Measurements from ENCODE around the gene MAGOH. TPM values are rescaled to one million over a fixed set of nuclear protein-coding genes. Genes with fewer than 3 reads are reported as not detected.

Gene MAGOH
- total and polyA plus RNA-seq, 2 experiments from 2014 or later: 21.9 to 34.3 TPM

DNA sequence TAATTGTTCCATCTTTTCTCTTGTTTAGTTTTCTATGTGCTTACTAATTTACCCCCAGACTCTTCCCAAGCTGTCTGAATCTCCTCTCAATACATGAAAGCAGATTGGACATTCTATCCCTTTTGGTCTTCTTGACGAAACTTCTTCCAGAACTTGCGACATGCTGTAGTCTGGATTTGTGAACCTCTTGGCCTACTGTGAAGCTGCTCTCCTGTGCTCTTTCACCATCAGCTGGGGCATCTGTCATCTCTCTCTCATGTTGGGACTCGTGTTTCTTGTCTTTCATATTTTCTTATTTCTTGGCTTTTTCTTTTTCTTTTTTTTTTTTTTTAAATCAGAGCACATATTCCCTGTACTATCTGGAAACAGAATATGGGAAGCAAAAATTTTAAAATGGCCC is 34.9 kb downstream of the MAGOH start:
- Histone ChIP-seq H3K4me3 (no peak overlapping the region), H4K20me1 (ENCODE audit: insufficient read depth) (no peaks in the 10 kb centered on the region), H2AFZ (no peak overlapping the region), H3K27ac (no peak overlapping the region), H3K9ac (no peak overlapping the region), H3K36me3 (ENCODE audit: low read depth) (peaks cover 25% of the 10 kb centered on the region), H3K79me2 (ENCODE audit: insufficient read depth) (peaks cover 31% of the 10 kb centered on the region; the same call in 1 of the 2 replicates), H3F3A (ENCODE audit: insufficient read depth) (0 out of 2 replicates have a peak, but pooled peaks cover 4% of the 10 kb centered on the region), H3K27me3 (replicated peaks; ENCODE audit: insufficient read depth) (no peaks in the 10 kb centered on the region), H3K9me3 (ENCODE audit: low read depth) (no peaks in the 10 kb centered on the region), H3K4me2 (ENCODE audit: unreplicated experiment) (no peak overlapping the region), H3K4me1 (ENCODE audit: insufficient read depth) (peaks cover 11% of the 10 kb centered on the region), H3K9me2 (ENCODE audit: insufficient read depth) (no peaks in the 10 kb centered on the region)
- TF ChIP-seq EZH2phosphoT487 (IDR thresholded peaks at IDR 0.05; ENCODE audit: insufficient read depth, low read depth) (no peak), EZH2 (IDR thresholded peaks at IDR 0.05; ENCODE audit: insufficient read depth, poor library complexity, severe bottlenecking) (no peak)
- in situ Hi-C loops (cut with MboI): no loop called here
- WGBS, 2 experiments (ENCODE audit: low coverage in 1 of 2, low lambda C conversion rate in 2 of 2, missing lambda C conversion rate in 2 of 2): 94% methylated on average over 3 of the region's 3 CpGs
- DNase-seq: no peak

- H3K4me3 ChIP-seq: peak overlapping the region; percentile 88
- no peaks in the 10 kb centered on the region for H3K9me2 ChIP-seq (ENCODE audit: insufficient read depth)
- peak overlapping the region; percentile 98 for H3K9ac ChIP-seq
- DNase-seq: peak; percentile 73
- H3K4me2 ChIP-seq (ENCODE audit: unreplicated experiment): peak overlapping the region; percentile 97
- peaks cover 17% of the 10 kb centered on the region for H3F3A ChIP-seq (ENCODE audit: insufficient read depth)
- WGBS, 2 experiments (ENCODE audit: low coverage in 1 of 2, low lambda C conversion rate in 2 of 2, missing lambda C conversion rate in 2 of 2): 0 to 5% methylated on average over 4 of the region's 4 CpGs
- H3K9me3 ChIP-seq (ENCODE audit: low read depth): no peaks in the 10 kb centered on the region
- H2AFZ ChIP-seq: peak overlapping the region; percentile 82
- H3K79me2 ChIP-seq (ENCODE audit: insufficient read depth): peaks cover 29% of the 10 kb centered on the region
- peaks cover 16% of the 10 kb centered on the region for H3K36me3 ChIP-seq (ENCODE audit: low read depth)
- H3K4me1 ChIP-seq (ENCODE audit: insufficient read depth): peaks cover 30% of the 10 kb centered on the region
- TF ChIP-seq EZH2 (IDR thresholded peaks at IDR 0.05; ENCODE audit: insufficient read depth, poor library complexity, severe bottlenecking) (no peak), EZH2phosphoT487 (IDR thresholded peaks at IDR 0.05; ENCODE audit: insufficient read depth, low read depth) (no peak)
- no peaks in the 10 kb centered on the region for H3K27me3 ChIP-seq (replicated peaks; ENCODE audit: insufficient read depth)
- peak overlapping the region; percentile 87 for H3K27ac ChIP-seq
- H4K20me1 ChIP-seq (ENCODE audit: insufficient read depth): no peaks in the 10 kb centered on the region
- in situ Hi-C loops (cut with MboI): loop anchor here (10.0 to 25.0 kb wide), 2 partner anchors 293 to 486 kb away; no protein-coding TSS in a partner anchor
Observed at GRCh38 chr1:53198241-53198651, 40.1 kb downstream of the MAGOH start.

- peaks cover 17% of the 10 kb centered on the region for H3F3A ChIP-seq (ENCODE audit: insufficient read depth)
- peak; percentile 55 for DNase-seq
Observed at GRCh38 chr1:53197291-53198200, 40.8 kb downstream of the MAGOH start.

DNA sequence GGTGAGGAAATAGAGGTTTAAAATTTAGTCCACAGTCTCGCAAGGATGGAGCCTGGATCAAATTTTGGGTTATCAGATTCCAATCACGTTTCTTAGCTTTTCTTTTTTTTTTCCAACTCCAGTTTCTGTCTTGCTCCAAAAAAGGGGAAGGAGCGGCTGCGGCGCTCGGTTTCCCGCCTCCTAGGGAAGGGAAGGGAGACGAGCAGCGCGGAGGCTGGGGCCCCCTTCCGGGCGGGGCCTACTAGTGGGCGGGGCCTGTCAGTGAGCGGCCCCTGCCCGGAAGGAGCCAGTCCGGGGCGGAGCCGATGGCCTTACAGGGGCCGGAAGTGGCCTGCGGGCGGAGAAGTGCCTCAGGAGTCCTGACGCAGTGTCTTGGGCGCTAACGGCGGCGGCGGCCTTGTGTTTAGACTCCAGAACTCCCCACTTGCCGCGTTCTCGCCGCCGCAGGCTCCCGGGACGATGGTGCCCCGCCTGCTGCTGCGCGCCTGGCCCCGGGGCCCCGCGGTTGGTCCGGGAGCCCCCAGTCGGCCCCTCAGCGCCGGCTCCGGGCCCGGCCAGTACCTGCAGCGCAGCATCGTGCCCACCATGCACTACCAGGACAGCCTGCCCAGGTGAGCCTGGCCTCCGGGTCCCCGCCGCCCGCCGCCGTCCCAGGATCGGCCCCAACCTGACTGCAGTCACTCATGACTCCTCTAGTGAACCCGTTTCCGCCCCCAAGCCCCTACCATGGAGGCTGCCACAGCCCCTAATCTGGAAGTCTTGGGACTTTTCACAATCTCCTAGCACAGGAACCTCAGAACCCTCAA is 41.6 kb downstream of the MAGOH start, which contains the start of gene CPT2:
CPT2 (plus strand) TSS at position 340 of the 806 bp plus-strand sequence; CDS start at position 460, 120 bp downstream.
- TF ChIP-seq EZH2 (IDR thresholded peaks at IDR 0.05; ENCODE audit: insufficient read depth, poor library complexity, severe bottlenecking): no peak
- no peak for TF ChIP-seq EZH2phosphoT487 (IDR thresholded peaks at IDR 0.05; ENCODE audit: insufficient read depth, low read depth)
- Histone ChIP-seq H3K4me3 (peak within 1 kb of the TSS; percentile 88), H3K4me2 (ENCODE audit: unreplicated experiment) (peak within 1 kb of the TSS; percentile 97), H3K9me2 (ENCODE audit: insufficient read depth) (no peaks in the 10 kb centered on the region), H3K79me2 (ENCODE audit: insufficient read depth) (peaks cover 29% of the 10 kb centered on the region), H3K27ac (peak within 1 kb of the TSS; percentile 87), H4K20me1 (ENCODE audit: insufficient read depth) (no peaks in the 10 kb centered on the region), H2AFZ (peak within 1 kb of the TSS; percentile 82), H3F3A (ENCODE audit: insufficient read depth) (peaks cover 17% of the 10 kb centered on the region), H3K4me1 (ENCODE audit: insufficient read depth) (peaks cover 30% of the 10 kb centered on the region), H3K9me3 (ENCODE audit: low read depth) (no peaks in the 10 kb centered on the region), H3K9ac (peak within 1 kb of the TSS; percentile 98), H3K27me3 (replicated peaks; ENCODE audit: insufficient read depth) (no peaks in the 10 kb centered on the region), H3K36me3 (ENCODE audit: low read depth) (peaks cover 3% of the 10 kb centered on the region; the same call in 1 of the 2 replicates)
- in situ Hi-C loops (cut with MboI): loop anchor here (10.0 to 25.0 kb wide), 2 partner anchors 292 to 484 kb away; no protein-coding TSS in a partner anchor
- peak; percentile 98 for DNase-seq
- WGBS, 2 experiments (ENCODE audit: low coverage in 1 of 2, low lambda C conversion rate in 2 of 2, missing lambda C conversion rate in 2 of 2): 0 to 1% methylated on average over 33 to 35 of the region's 57 CpGs

More at GRCh38 chr1:53197291-53198200, 40.8 kb downstream of the MAGOH start:
- Histone ChIP-seq H3K4me3 (peak overlapping the region; percentile 88), H3K27ac (peak overlapping the region; percentile 87), H3K36me3 (ENCODE audit: low read depth) (peaks cover 9% of the 10 kb centered on the region), H2AFZ (peak overlapping the region; percentile 82), H3K9me2 (ENCODE audit: insufficient read depth) (no peaks in the 10 kb centered on the region), H3K79me2 (ENCODE audit: insufficient read depth) (peaks cover 29% of the 10 kb centered on the region), H3K27me3 (replicated peaks; ENCODE audit: insufficient read depth) (no peaks in the 10 kb centered on the region), H3K4me2 (ENCODE audit: unreplicated experiment) (peak overlapping the region; percentile 97), H3K9me3 (ENCODE audit: low read depth) (no peaks in the 10 kb centered on the region), H3K4me1 (ENCODE audit: insufficient read depth) (peaks cover 30% of the 10 kb centered on the region), H3K9ac (peak overlapping the region; percentile 98), H4K20me1 (ENCODE audit: insufficient read depth) (no peaks in the 10 kb centered on the region)
- 14 to 15% methylated on average over 13 of the region's 13 CpGs for WGBS, 2 experiments (ENCODE audit: low coverage in 1 of 2, low lambda C conversion rate in 2 of 2, missing lambda C conversion rate in 2 of 2)
- TF ChIP-seq EZH2phosphoT487 (IDR thresholded peaks at IDR 0.05; ENCODE audit: insufficient read depth, low read depth) (no peak), EZH2 (IDR thresholded peaks at IDR 0.05; ENCODE audit: insufficient read depth, poor library complexity, severe bottlenecking) (no peak)
- in situ Hi-C loops (cut with MboI): loop anchor here (10.0 to 25.0 kb wide), 2 partner anchors 293 to 485 kb away; no protein-coding TSS in a partner anchor

All from GM23248 (cell line).